Upper lobe of left lung (tissue), 4 donors: Measurements from ENCODE around the gene CCDC127.

ENCODE experiments used
- POLR2AphosphoS5 ChIP-seq, 2 donors: sonication (generic); formaldehyde crosslinking; IDR thresholded peaks; one replicate each; pipeline ENCODE4 v1.5.1; 2017; ENCODE audit warnings: antibody characterized with exemption in 2 of 2
- TF ChIP-seq, protein P1 (sequence below), 6 experiments: fragments of 450-650 bp in 4 of 6; fragments of 200-600 bp in 2 of 6; sonication (generic) in 2 of 6; IDR thresholded peaks; one replicate each; pipeline ENCODE4 v1.5.1; 2016 to 2019; ENCODE audit warnings: antibody characterized with exemption in 6 of 6

DNA sequence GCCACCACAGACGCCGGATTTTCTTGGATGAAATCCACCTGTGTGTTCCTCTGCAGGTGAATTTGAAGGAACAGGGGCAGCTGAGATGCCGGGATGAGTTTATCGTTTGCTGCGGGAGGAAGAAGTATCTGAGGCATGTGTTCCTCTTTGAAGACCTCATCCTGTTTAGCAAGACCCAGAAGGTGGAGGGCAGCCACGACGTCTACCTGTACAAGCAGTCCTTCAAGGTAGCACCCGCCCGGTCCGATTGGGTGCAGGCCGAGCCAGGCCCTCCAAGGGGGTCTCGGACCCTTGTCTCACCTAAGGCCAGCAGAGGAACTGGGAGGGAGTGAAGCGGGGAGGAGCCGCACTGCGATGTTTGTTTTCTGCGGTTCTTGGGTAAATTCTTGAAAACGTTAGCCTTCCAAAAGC lies 45.1 kb downstream of the CCDC127 start:
- TF ChIP-seq, protein P1, sequence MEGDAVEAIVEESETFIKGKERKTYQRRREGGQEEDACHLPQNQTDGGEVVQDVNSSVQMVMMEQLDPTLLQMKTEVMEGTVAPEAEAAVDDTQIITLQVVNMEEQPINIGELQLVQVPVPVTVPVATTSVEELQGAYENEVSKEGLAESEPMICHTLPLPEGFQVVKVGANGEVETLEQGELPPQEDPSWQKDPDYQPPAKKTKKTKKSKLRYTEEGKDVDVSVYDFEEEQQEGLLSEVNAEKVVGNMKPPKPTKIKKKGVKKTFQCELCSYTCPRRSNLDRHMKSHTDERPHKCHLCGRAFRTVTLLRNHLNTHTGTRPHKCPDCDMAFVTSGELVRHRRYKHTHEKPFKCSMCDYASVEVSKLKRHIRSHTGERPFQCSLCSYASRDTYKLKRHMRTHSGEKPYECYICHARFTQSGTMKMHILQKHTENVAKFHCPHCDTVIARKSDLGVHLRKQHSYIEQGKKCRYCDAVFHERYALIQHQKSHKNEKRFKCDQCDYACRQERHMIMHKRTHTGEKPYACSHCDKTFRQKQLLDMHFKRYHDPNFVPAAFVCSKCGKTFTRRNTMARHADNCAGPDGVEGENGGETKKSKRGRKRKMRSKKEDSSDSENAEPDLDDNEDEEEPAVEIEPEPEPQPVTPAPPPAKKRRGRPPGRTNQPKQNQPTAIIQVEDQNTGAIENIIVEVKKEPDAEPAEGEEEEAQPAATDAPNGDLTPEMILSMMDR (IDR thresholded peaks at IDR 0.05): no peak
- no peak for TF ChIP-seq POLR2AphosphoS5 (IDR thresholded peaks at IDR 0.05)
